Subcutaneous abdominal adipose tissue (tissue), 5 donors: ENCODE measurements around the gene MAP4K4.

Source experiments
- H3K27ac ChIP-seq: one replicate; pipeline ENCODE4 v1.7.0; 2013; ENCODE audit warnings: low read depth, mild to moderate bottlenecking, inconsistent platforms, low read length, moderate library complexity
- H3K27me3 ChIP-seq, 5 donors: one replicate each; pipeline ENCODE4 v1.7.0; 2013; ENCODE audit warnings: low read length in 5 of 5, inconsistent platforms in 1 of 5; ENCODE audit not compliant: control insufficient read depth in 5 of 5, insufficient read depth in 4 of 5
- H3K36me3 ChIP-seq, 5 donors: one replicate each; pipeline ENCODE4 v1.7.0; 2013; ENCODE audit warnings: low read length in 5 of 5; ENCODE audit not compliant: control insufficient read depth in 5 of 5, insufficient read depth in 5 of 5
- H3K4me1 ChIP-seq, 5 donors: one replicate each; pipeline ENCODE4 v1.7.0; 2013; ENCODE audit warnings: low read length in 5 of 5, mild to moderate bottlenecking in 3 of 5, moderate library complexity in 1 of 5; ENCODE audit not compliant: control insufficient read depth in 5 of 5, insufficient read depth in 5 of 5
- H3K4me3 ChIP-seq, 5 donors: one replicate each; pipeline ENCODE4 v1.7.0; 2013; ENCODE audit warnings: low read length in 5 of 5, low read depth in 1 of 5
- H3K9ac ChIP-seq, 5 donors: one replicate each; pipeline ENCODE4 v1.7.0; 2013; ENCODE audit warnings: low read length in 5 of 5, mild to moderate bottlenecking in 4 of 5, moderate library complexity in 3 of 5
- H3K9me3 ChIP-seq, 5 donors: one replicate each; pipeline ENCODE4 v1.7.0; 2013; ENCODE audit warnings: low read length in 5 of 5; ENCODE audit not compliant: control insufficient read depth in 5 of 5
- donor health status: healthy.
- donor health status: healthy.
- donor health status: healthy.
- donor health status: healthy.
- donor health status: healthy.

MAP4K4 gene

GRCh38 chr2:101899871-101900270 lies 202.4 kb downstream of the MAP4K4 start:
- Histone ChIP-seq H3K4me1 (peaks cover 0 to 9% (median 5%) of the 10 kb centered on the region in 5 donors), H3K9me3 (peaks cover 0 to 6% (median 5%) of the 10 kb centered on the region in 5 donors), H3K27me3 (no peaks in the 10 kb centered on the region), H3K36me3 (peaks cover 0 to under 1% (median 0%) of the 10 kb centered on the region in 5 donors), H3K4me3 (no peak overlapping the region), H3K27ac (no peak overlapping the region), H3K9ac (no peak overlapping the region)

GRCh38 chr2:101900375-101900774 lies 202.9 kb downstream of the MAP4K4 start:
- peaks cover 0 to 6% (median 5%) of the 10 kb centered on the region in 5 donors for H3K9me3 ChIP-seq
- H3K4me3 ChIP-seq: no peak overlapping the region
- no peaks in the 10 kb centered on the region for H3K27me3 ChIP-seq
- H3K36me3 ChIP-seq: no peaks in the 10 kb centered on the region
- H3K27ac ChIP-seq: no peak overlapping the region
- H3K9ac ChIP-seq: no peak overlapping the region
- H3K4me1 ChIP-seq: peaks cover 0 to 9% (median 5%) of the 10 kb centered on the region in 5 donors

- H3K27me3 ChIP-seq: no peaks in the 10 kb centered on the region
- no peak overlapping the region for H3K27ac ChIP-seq
- peaks cover 0 to 3% (median 0%) of the 10 kb centered on the region in 5 donors for H3K4me1 ChIP-seq
- H3K9me3 ChIP-seq: peaks cover 0 to 12% (median 9%) of the 10 kb centered on the region in 5 donors
- no peaks in the 10 kb centered on the region for H3K36me3 ChIP-seq
- no peak overlapping the region for H3K4me3 ChIP-seq
- H3K9ac ChIP-seq: no peak overlapping the region
Observed at GRCh38 chr2:101901241-101901640, 203.7 kb downstream of the MAP4K4 start.

- no peak overlapping the region for H3K9ac ChIP-seq
- H3K4me1 ChIP-seq: peaks cover 0 to 3% (median 0%) of the 10 kb centered on the region in 5 donors
- H3K9me3 ChIP-seq: peaks cover 0 to 13% (median 11%) of the 10 kb centered on the region in 5 donors
- H3K27ac ChIP-seq: no peak overlapping the region
- H3K36me3 ChIP-seq: no peaks in the 10 kb centered on the region
- no peaks in the 10 kb centered on the region for H3K27me3 ChIP-seq
- H3K4me3 ChIP-seq: no peak overlapping the region
Observed at GRCh38 chr2:101902169-101902568, 204.7 kb downstream of the MAP4K4 start.

GRCh38 chr2:101904916-101905315 lies 207.4 kb downstream of the MAP4K4 start:
- no peak overlapping the region for H3K4me3 ChIP-seq
- no peak overlapping the region for H3K9ac ChIP-seq
- H3K27ac ChIP-seq: no peak overlapping the region
- H3K9me3 ChIP-seq: peaks cover 7 to 21% (median 13%) of the 10 kb centered on the region in 5 donors
- H3K36me3 ChIP-seq: no peaks in the 10 kb centered on the region
- no peaks in the 10 kb centered on the region for H3K4me1 ChIP-seq
- no peaks in the 10 kb centered on the region for H3K27me3 ChIP-seq

- no peak overlapping the region for H3K27ac ChIP-seq
- H3K36me3 ChIP-seq: no peaks in the 10 kb centered on the region
- H3K9me3 ChIP-seq: peaks cover 7 to 29% (median 15%) of the 10 kb centered on the region in 5 donors
- H3K27me3 ChIP-seq: no peaks in the 10 kb centered on the region
- no peak overlapping the region for H3K4me3 ChIP-seq
- no peaks in the 10 kb centered on the region for H3K4me1 ChIP-seq
- no peak overlapping the region for H3K9ac ChIP-seq
Observed at GRCh38 chr2:101905746-101906336, 208.3 kb downstream of the MAP4K4 start.

- Histone ChIP-seq H3K27me3 (no peaks in the 10 kb centered on the region), H3K36me3 (no peaks in the 10 kb centered on the region), H3K4me1 (no peaks in the 10 kb centered on the region), H3K27ac (no peak overlapping the region), H3K9ac (no peak overlapping the region), H3K9me3 (peaks cover 7 to 24% (median 9%) of the 10 kb centered on the region in 5 donors), H3K4me3 (no peak overlapping the region)
Observed at GRCh38 chr2:101909760-101910159, 212.3 kb downstream of the MAP4K4 start.

- Histone ChIP-seq H3K4me3 (no peak overlapping the region), H3K36me3 (no peaks in the 10 kb centered on the region), H3K27ac (no peak overlapping the region), H3K9ac (no peak overlapping the region), H3K9me3 (peaks cover 2 to 18% (median 7%) of the 10 kb centered on the region in 5 donors), H3K4me1 (no peaks in the 10 kb centered on the region), H3K27me3 (no peaks in the 10 kb centered on the region)
Observed at GRCh38 chr2:101912545-101912944, 215.0 kb downstream of the MAP4K4 start.

GRCh38 chr2:101921319-101921952 lies 223.9 kb downstream of the MAP4K4 start:
- Histone ChIP-seq H3K4me3 (no peak overlapping the region), H3K27ac (no peak overlapping the region), H3K4me1 (no peaks in the 10 kb centered on the region), H3K36me3 (no peaks in the 10 kb centered on the region), H3K27me3 (no peaks in the 10 kb centered on the region), H3K9me3 (peaks cover 0 to 28% (median 15%) of the 10 kb centered on the region in 5 donors), H3K9ac (no peak overlapping the region)

GRCh38 chr2:101921953-101922325 lies 224.4 kb downstream of the MAP4K4 start:
- Histone ChIP-seq H3K27ac (no peak overlapping the region), H3K9me3 (peaks cover 0 to 28% (median 15%) of the 10 kb centered on the region in 5 donors), H3K36me3 (no peaks in the 10 kb centered on the region), H3K9ac (no peak overlapping the region), H3K4me3 (no peak overlapping the region), H3K4me1 (no peaks in the 10 kb centered on the region), H3K27me3 (no peaks in the 10 kb centered on the region)
